Measurements from ENCODE around the gene VEZT. TPM values are rescaled to one million over a fixed set of nuclear protein-coding genes. Genes with fewer than 3 reads are reported as not detected.
"Not testable (repeated sequence)": the region's sequence is repeated elsewhere in the genome, so short reads cannot be mapped to it uniquely, and the experiment has no call there.

The VEZT gene
- total RNA-seq, 4 donors from 2014 or later, result 60.5 to 110 (median 73.5) TPM

- no peak for DNase-seq (ENCODE audit: low spot score in 2 of 2)
- H3K36me3 ChIP-seq, result peaks cover 0 to 15% (median 0%) of the 10 kb centered on the region in 3 donors
- H3K27ac ChIP-seq, result no peak overlapping the region
- no peak overlapping the region for H3K4me3 ChIP-seq
- H3K27me3 ChIP-seq, result no peaks in the 10 kb centered on the region
- no peaks in the 10 kb centered on the region for H3K9me3 ChIP-seq
- no peak for TF ChIP-seq CTCF (IDR thresholded peaks at IDR 0.05)
- no peak for TF ChIP-seq POLR2A (IDR thresholded peaks at IDR 0.05)
- TF ChIP-seq EP300 (IDR thresholded peaks at IDR 0.05), result no peak
- WGBS, 2 donors, result 76 to 80% methylated on average over 1 of the region's 1 CpG
- H3K4me1 ChIP-seq, result peaks cover 0 to 8% (median 0%) of the 10 kb centered on the region in 4 donors
Measured at GRCh38 chr12:95238150-95238549, 20.5 kb downstream of the VEZT start.

GRCh38 chr12:95239216-95239615, 21.6 kb downstream of the VEZT start:
- H3K27me3 ChIP-seq, result no peaks in the 10 kb centered on the region
- DNase-seq (ENCODE audit: low spot score in 2 of 2), result no peak
- H3K4me3 ChIP-seq, result no peak overlapping the region
- peaks cover 0 to 22% (median 0%) of the 10 kb centered on the region in 3 donors for H3K36me3 ChIP-seq
- H3K4me1 ChIP-seq, result peaks cover 0 to 8% (median 0%) of the 10 kb centered on the region in 4 donors
- no peaks in the 10 kb centered on the region for H3K9me3 ChIP-seq
- no peak for TF ChIP-seq CTCF (IDR thresholded peaks at IDR 0.05)
- TF ChIP-seq EP300 (IDR thresholded peaks at IDR 0.05), result no peak
- no peak for TF ChIP-seq POLR2A (IDR thresholded peaks at IDR 0.05)
- no peak overlapping the region for H3K27ac ChIP-seq

- H3K4me3 ChIP-seq; DNase-seq (ENCODE audit: low spot score in 2 of 2); H3K4me1 ChIP-seq; H3K27me3 ChIP-seq; H3K9me3 ChIP-seq; H3K27ac ChIP-seq: not testable (repeated sequence)
- H3K36me3 ChIP-seq, result peaks cover 0 to 22% (median 0%) of the 10 kb centered on the region in 3 donors
- WGBS, 2 donors, result 86 to 96% methylated on average over 2 of the region's 2 CpGs
Measured at GRCh38 chr12:95239835-95240234, 22.2 kb downstream of the VEZT start.

GRCh38 chr12:95240556-95240955, 22.9 kb downstream of the VEZT start:
- TF ChIP-seq POLR2A (IDR thresholded peaks at IDR 0.05), result no peak
- TF ChIP-seq CTCF (IDR thresholded peaks at IDR 0.05), result no peak
- TF ChIP-seq EP300 (IDR thresholded peaks at IDR 0.05), result no peak
- DNase-seq (ENCODE audit: low spot score in 2 of 2), result no peak
- Histone ChIP-seq H3K36me3 (peaks cover 0 to 22% (median 0%) of the 10 kb centered on the region in 3 donors), H3K4me3 (no peak overlapping the region), H3K9me3 (no peaks in the 10 kb centered on the region), H3K27ac (no peak overlapping the region), H3K4me1 (peaks cover 0 to 12% (median 0%) of the 10 kb centered on the region in 4 donors), H3K27me3 (no peaks in the 10 kb centered on the region)
- WGBS, 2 donors, result 72 to 74% methylated on average over 2 of the region's 2 CpGs

- H3K27me3 ChIP-seq; H3K4me3 ChIP-seq; H3K27ac ChIP-seq; H3K9me3 ChIP-seq; DNase-seq (ENCODE audit: low spot score in 2 of 2): not testable (repeated sequence)
- Histone ChIP-seq H3K36me3 (peaks cover 0 to 21% (median 0%) of the 10 kb centered on the region in 3 donors), H3K4me1 (peaks cover 0 to 16% (median 0%) of the 10 kb centered on the region in 4 donors)
- WGBS, 2 donors, result 90 to 93% methylated on average over 6 of the region's 6 CpGs
Measured at GRCh38 chr12:95241138-95241537, 23.5 kb downstream of the VEZT start.

GRCh38 chr12:95241761-95242506, 24.3 kb downstream of the VEZT start:
- WGBS, 2 donors, result 93 to 94% methylated on average over 4 of the region's 4 CpGs
- Histone ChIP-seq H3K27me3 (no peaks in the 10 kb centered on the region), H3K27ac (no peak overlapping the region), H3K36me3 (peaks cover 0 to 16% (median 0%) of the 10 kb centered on the region in 3 donors), H3K9me3 (no peaks in the 10 kb centered on the region), H3K4me3 (no peak overlapping the region), H3K4me1 (peaks cover 0 to 23% (median 0%) of the 10 kb centered on the region in 4 donors)
- DNase-seq (ENCODE audit: low spot score in 2 of 2), result no peak
- TF ChIP-seq CTCF (IDR thresholded peaks at IDR 0.05), result no peak
- TF ChIP-seq POLR2A (IDR thresholded peaks at IDR 0.05), result no peak
- TF ChIP-seq EP300 (IDR thresholded peaks at IDR 0.05), result no peak

All from tibial nerve (tissue), 4 donors.